Gastrocnemius medialis (tissue), 4 donors: ENCODE measurements around the gene GNB3.

Source experiments
- POLR2A ChIP-seq, 2 donors: fragments of 450-650 bp; IDR thresholded peaks; one replicate each; pipeline ENCODE4 v1.6.1; 2017; ENCODE audit warnings: antibody characterized with exemption in 2 of 2, mild to moderate bottlenecking in 2 of 2, moderate library complexity in 2 of 2
- TF ChIP-seq, protein P1 (sequence below), 5 experiments: fragments of 450-650 bp in 3 of 5; fragments of 200-600 bp in 2 of 5; sonication (generic) in 2 of 5; IDR thresholded peaks in 4 of 5; conservative IDR thresholded peaks in 1 of 5; 1 replicate in 4 of 5; 2 replicates in 1 of 5; pipeline ENCODE4 v1.5.1; 2016 to 2019; ENCODE audit warnings: antibody characterized with exemption in 5 of 5, mild to moderate bottlenecking in 3 of 5, moderate library complexity in 3 of 5

DNA sequence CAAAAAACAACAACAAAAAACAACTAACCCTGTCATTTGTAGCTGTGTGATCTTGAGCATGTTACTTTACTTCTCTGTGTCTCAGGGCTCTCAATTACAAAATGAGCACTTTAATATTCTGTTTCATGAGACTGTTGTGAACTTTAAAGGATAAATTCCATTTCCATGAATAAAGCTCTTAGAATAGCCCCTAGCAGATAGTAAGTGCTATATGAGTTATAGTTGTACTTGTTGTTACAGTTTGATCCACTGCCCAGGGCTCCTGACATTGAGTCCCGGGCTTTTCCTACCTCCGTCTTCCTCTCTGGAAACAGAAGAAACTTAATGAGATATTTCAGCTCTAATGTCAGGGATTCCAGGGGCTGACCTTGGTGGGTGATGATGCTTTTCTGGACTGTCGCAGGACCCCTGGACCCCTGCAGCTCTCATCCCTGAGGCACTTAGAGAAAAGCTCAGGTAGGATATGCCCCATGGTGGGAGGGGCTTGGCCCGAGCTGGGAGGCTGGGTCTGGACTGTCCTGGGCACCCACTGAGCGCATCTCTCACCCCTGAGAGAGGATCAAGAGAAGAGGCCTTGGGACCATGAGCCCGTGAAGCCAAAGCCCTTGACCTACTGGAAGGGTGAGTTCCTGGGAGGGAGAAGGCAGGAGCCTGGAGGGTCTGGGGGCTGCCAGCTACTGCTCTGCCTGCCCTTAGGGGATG, 7.4 kb upstream of the GNB3 start:
- TF ChIP-seq, protein P1, sequence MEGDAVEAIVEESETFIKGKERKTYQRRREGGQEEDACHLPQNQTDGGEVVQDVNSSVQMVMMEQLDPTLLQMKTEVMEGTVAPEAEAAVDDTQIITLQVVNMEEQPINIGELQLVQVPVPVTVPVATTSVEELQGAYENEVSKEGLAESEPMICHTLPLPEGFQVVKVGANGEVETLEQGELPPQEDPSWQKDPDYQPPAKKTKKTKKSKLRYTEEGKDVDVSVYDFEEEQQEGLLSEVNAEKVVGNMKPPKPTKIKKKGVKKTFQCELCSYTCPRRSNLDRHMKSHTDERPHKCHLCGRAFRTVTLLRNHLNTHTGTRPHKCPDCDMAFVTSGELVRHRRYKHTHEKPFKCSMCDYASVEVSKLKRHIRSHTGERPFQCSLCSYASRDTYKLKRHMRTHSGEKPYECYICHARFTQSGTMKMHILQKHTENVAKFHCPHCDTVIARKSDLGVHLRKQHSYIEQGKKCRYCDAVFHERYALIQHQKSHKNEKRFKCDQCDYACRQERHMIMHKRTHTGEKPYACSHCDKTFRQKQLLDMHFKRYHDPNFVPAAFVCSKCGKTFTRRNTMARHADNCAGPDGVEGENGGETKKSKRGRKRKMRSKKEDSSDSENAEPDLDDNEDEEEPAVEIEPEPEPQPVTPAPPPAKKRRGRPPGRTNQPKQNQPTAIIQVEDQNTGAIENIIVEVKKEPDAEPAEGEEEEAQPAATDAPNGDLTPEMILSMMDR (IDR thresholded peaks at IDR 0.05 in 4 of 5, conservative IDR thresholded peaks at IDR 0.05 in 1 of 5), result no peak
- no peak for TF ChIP-seq POLR2A (IDR thresholded peaks at IDR 0.05)
